B cell (primary cell): ENCODE data around the gene CNOT4.

ENCODE experiments used
- EZH2 ChIP-seq: IDR thresholded peaks from 2 replicates; pipeline ENCODE4 v1.6.1; 2012; ENCODE audit warnings: borderline replicate concordance, low read depth, mild to moderate bottlenecking, moderate library complexity, low read length; ENCODE audit not compliant: insufficient read depth, poor library complexity, severe bottlenecking
- TF ChIP-seq, protein P1 (sequence below): fragments of 200-600 bp; IDR thresholded peaks from one replicate; pipeline ENCODE4 v1.8.0; 2022; ENCODE audit warnings: antibody characterized with exemption, mild to moderate bottlenecking

- TF ChIP-seq, protein P1, sequence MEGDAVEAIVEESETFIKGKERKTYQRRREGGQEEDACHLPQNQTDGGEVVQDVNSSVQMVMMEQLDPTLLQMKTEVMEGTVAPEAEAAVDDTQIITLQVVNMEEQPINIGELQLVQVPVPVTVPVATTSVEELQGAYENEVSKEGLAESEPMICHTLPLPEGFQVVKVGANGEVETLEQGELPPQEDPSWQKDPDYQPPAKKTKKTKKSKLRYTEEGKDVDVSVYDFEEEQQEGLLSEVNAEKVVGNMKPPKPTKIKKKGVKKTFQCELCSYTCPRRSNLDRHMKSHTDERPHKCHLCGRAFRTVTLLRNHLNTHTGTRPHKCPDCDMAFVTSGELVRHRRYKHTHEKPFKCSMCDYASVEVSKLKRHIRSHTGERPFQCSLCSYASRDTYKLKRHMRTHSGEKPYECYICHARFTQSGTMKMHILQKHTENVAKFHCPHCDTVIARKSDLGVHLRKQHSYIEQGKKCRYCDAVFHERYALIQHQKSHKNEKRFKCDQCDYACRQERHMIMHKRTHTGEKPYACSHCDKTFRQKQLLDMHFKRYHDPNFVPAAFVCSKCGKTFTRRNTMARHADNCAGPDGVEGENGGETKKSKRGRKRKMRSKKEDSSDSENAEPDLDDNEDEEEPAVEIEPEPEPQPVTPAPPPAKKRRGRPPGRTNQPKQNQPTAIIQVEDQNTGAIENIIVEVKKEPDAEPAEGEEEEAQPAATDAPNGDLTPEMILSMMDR, result no peak
- TF ChIP-seq EZH2, result no peak
Observed at GRCh38 chr7:135428011-135428410, 81.9 kb downstream of the CNOT4 start.
